NOMO-1 (cell line): ENCODE results near the gene ULK1.
"Not testable (repeated sequence)": the region's sequence is repeated elsewhere in the genome, so short reads cannot be mapped to it uniquely, and the experiment has no call there.

Experiments used
- DNase-seq, 2 experiments: peaks; one replicate each; lab custom pipeline; 2025; ENCODE audit not compliant: unreplicated experiment in 2 of 2; lab: John Stamatoyannopoulos, UW

Gene ULK1

GRCh38 chr12:131961328-131961727, 66.9 kb downstream of the ULK1 start:
- not testable (repeated sequence) for DNase-seq

- DNase-seq, result no peak
These were observed 67.6 kb downstream of the ULK1 start for GRCh38 chr12:131962069-131962468.

GRCh38 chr12:131963381-131963780, 69.0 kb downstream of the ULK1 start:
- no peak for DNase-seq

GRCh38 chr12:131965073-131965472, 70.7 kb downstream of the ULK1 start:
- no peak for DNase-seq

GRCh38 chr12:131971226-131971625, 76.8 kb downstream of the ULK1 start:
- no peak for DNase-seq
